ENCODE data around the gene ZBED1.

Gene ZBED1

DNA sequence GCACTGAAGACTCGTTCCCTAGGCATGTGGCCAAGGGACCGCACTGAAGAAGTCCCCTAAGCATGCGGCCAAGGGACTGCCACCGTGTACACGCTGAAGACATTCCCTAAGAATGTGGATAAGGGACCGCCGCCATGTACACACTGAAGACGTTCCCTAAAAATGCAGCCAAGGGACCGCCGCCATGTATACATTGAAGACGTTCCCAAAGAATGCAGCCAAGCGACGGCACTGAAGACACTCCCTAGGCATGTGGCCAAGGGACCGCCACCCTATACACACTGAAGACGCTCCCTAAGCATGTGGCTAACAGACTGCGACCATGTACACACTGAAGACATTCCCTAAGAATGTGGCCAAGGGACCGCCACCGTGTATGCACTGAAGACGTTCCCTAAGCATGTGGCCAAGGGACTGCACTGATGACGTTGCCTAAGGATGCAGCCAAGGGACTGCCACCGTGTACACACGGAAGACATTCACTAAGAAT lies 31.5 kb downstream of the ZBED1 start:
- Histone ChIP-seq H3K9me3 (ENCODE audit: insufficient read depth, low read length) (no peaks in the 10 kb centered on the region), H3F3A (ENCODE audit: insufficient read depth) (no peaks in the 10 kb centered on the region), H3K9me2 (replicated peaks; ENCODE audit: insufficient read depth, low read length) (no peaks in the 10 kb centered on the region), H3K79me2 (ENCODE audit: insufficient read depth, low read length) (no peaks in the 10 kb centered on the region; the same call in 1 of the 2 replicates), H3K4me3 (ENCODE audit: insufficient read depth, low read length, poor library complexity, severe bottlenecking) (no peak overlapping the region), H4K20me1 (ENCODE audit: low read depth, low read length) (no peaks in the 10 kb centered on the region), H2AFZ (ENCODE audit: low read depth, low read length, severe bottlenecking) (no peak overlapping the region), H3K9ac (ENCODE audit: low read length) (no peak overlapping the region), H3K27ac (ENCODE audit: low read depth, low read length) (no peak overlapping the region), H3K36me3 (ENCODE audit: low read length) (no peaks in the 10 kb centered on the region), H3K27me3 (ENCODE audit: low read length) (no peaks in the 10 kb centered on the region), H3K4me2 (ENCODE audit: low read depth, low read length, poor library complexity, severe bottlenecking) (no peak overlapping the region)
- no peak for TF ChIP-seq EZH2phosphoT487 (conservative IDR thresholded peaks at IDR 0.05; ENCODE audit: low read length)
- TF ChIP-seq, protein P1, sequence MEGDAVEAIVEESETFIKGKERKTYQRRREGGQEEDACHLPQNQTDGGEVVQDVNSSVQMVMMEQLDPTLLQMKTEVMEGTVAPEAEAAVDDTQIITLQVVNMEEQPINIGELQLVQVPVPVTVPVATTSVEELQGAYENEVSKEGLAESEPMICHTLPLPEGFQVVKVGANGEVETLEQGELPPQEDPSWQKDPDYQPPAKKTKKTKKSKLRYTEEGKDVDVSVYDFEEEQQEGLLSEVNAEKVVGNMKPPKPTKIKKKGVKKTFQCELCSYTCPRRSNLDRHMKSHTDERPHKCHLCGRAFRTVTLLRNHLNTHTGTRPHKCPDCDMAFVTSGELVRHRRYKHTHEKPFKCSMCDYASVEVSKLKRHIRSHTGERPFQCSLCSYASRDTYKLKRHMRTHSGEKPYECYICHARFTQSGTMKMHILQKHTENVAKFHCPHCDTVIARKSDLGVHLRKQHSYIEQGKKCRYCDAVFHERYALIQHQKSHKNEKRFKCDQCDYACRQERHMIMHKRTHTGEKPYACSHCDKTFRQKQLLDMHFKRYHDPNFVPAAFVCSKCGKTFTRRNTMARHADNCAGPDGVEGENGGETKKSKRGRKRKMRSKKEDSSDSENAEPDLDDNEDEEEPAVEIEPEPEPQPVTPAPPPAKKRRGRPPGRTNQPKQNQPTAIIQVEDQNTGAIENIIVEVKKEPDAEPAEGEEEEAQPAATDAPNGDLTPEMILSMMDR (IDR thresholded peaks at IDR 0.05; ENCODE audit: insufficient read depth, low read length, poor library complexity, severe bottlenecking) = no peak

DNA sequence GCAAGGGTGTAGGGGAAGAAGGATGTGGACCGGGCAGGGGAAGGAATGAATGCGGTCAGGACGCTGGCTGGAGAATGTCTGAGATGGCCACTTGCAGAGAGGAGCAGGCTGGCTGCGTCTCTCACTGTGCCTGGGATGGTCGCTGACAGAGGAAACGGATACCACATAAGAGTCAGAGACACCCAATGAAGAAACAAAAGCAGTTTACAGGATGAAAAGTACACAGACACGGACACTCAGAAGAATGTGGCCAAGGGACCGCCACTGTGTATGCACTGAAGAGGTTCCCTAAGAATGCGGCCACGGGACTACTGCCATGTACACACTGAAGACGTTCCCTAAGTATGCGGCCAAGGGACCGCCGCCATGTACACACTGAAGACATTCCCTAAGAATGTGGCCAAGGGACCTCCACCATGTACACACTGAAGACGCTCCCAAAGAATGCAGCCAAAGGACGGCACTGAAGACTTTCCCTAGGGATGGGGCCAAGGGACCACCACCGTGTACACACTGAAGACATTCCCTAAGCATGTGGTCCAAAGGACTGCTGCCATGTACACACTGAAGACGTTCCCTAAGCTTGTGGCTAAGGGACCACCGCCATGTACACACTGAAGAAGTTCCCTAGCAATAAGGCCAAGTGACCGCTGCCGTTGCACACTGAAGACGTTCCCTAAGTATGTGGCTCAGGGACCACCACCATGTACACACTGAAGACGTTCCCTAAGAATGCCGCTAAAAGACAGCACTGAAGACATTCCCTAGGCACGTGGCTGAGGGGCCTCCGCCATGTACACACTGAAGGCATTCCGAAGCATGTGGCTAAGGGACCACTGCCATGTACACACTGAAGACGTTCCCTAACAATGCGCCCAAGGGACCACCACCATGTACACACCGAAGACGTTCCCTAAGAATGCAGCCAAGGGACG lies 32.2 kb downstream of the ZBED1 start:
- Histone ChIP-seq H2AFZ (ENCODE audit: low read depth, low read length, severe bottlenecking) (no peak overlapping the region), H3K4me3 (ENCODE audit: insufficient read depth, low read length, poor library complexity, severe bottlenecking) (no peak overlapping the region), H3K79me2 (ENCODE audit: insufficient read depth, low read length) (no peaks in the 10 kb centered on the region; the same call in 1 of the 2 replicates), H3F3A (ENCODE audit: insufficient read depth) (no peaks in the 10 kb centered on the region), H3K9ac (ENCODE audit: low read length) (no peak overlapping the region), H3K4me2 (ENCODE audit: low read depth, low read length, poor library complexity, severe bottlenecking) (no peak overlapping the region), H3K9me2 (replicated peaks; ENCODE audit: insufficient read depth, low read length) (no peaks in the 10 kb centered on the region), H3K27me3 (ENCODE audit: low read length) (no peaks in the 10 kb centered on the region), H3K36me3 (ENCODE audit: low read length) (no peaks in the 10 kb centered on the region), H3K27ac (ENCODE audit: low read depth, low read length) (no peak overlapping the region), H3K9me3 (ENCODE audit: insufficient read depth, low read length) (no peaks in the 10 kb centered on the region), H4K20me1 (ENCODE audit: low read depth, low read length) (no peaks in the 10 kb centered on the region)
- TF ChIP-seq EZH2phosphoT487 (conservative IDR thresholded peaks at IDR 0.05; ENCODE audit: low read length) = no peak
- TF ChIP-seq, protein P1 (IDR thresholded peaks at IDR 0.05; ENCODE audit: insufficient read depth, low read length, poor library complexity, severe bottlenecking) = no peak

DNA sequence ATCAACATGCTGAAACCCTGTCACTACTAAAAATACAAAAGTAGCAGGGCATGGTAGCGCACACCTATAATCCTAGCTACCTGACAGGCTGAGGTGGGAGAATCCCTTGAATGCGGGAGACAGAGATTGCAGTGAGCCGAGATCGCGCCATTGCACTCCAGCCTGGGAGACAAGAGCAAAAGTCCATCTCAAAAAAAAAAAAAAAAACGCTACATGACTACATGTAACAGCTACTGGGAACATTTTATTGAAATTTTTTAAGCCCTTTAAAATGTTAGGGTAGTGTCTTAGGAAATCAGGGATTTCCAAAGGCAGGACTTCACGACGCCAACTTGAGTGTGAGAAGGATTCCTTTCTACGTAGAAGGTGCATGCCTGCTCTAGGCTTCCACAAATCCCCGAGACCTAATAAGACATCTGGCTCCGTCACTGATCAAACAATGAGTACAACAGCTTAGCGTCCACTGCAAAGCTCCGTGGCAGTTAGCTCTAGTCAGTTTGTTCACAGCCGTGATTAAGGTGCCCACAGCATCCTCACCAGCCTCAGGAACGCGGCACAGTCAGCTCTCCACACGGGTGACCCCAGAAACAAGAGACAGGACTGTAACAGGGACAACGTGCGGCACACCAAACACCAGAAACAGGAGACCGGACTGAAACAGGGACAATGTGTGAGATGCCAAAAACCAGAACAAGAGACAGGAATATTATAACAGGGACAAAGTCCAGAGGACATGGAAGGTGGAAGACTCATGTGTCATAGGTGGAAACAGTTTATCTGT lies 33.7 kb downstream of the ZBED1 start:
- TF ChIP-seq EZH2phosphoT487 (conservative IDR thresholded peaks at IDR 0.05; ENCODE audit: low read length) = no peak
- TF ChIP-seq, protein P1 (IDR thresholded peaks at IDR 0.05; ENCODE audit: insufficient read depth, low read length, poor library complexity, severe bottlenecking) = no peak
- H3K9me2 ChIP-seq (replicated peaks; ENCODE audit: insufficient read depth, low read length) = no peaks in the 10 kb centered on the region
- no peaks in the 10 kb centered on the region for H4K20me1 ChIP-seq (ENCODE audit: low read depth, low read length)
- no peak overlapping the region for H2AFZ ChIP-seq (ENCODE audit: low read depth, low read length, severe bottlenecking)
- H3K79me2 ChIP-seq (ENCODE audit: insufficient read depth, low read length) = no peaks in the 10 kb centered on the region; the same call in 1 of the 2 replicates
- no peak overlapping the region for H3K9ac ChIP-seq (ENCODE audit: low read length)
- H3F3A ChIP-seq (ENCODE audit: insufficient read depth) = no peaks in the 10 kb centered on the region
- H3K36me3 ChIP-seq (ENCODE audit: low read length) = no peaks in the 10 kb centered on the region
- no peaks in the 10 kb centered on the region for H3K27me3 ChIP-seq (ENCODE audit: low read length)
- no peak overlapping the region for H3K4me3 ChIP-seq (ENCODE audit: insufficient read depth, low read length, poor library complexity, severe bottlenecking)
- H3K4me2 ChIP-seq (ENCODE audit: low read depth, low read length, poor library complexity, severe bottlenecking) = no peak overlapping the region
- H3K27ac ChIP-seq (ENCODE audit: low read depth, low read length) = no peak overlapping the region
- no peaks in the 10 kb centered on the region for H3K9me3 ChIP-seq (ENCODE audit: insufficient read depth, low read length)
